Smooth muscle cell (in vitro differentiated cells): ENCODE measurements around the gene HUNK. TPM values are rescaled to one million over a fixed set of nuclear protein-coding genes. Genes with fewer than 3 reads are reported as not detected.
"Not testable (repeated sequence)": the region's sequence is repeated elsewhere in the genome, so short reads cannot be mapped to it uniquely, and the experiment has no call there.

Experiments used
- DNase-seq: peaks from one replicate; lab custom pipeline; 2025; ENCODE audit not compliant: unreplicated experiment; lab: John Stamatoyannopoulos, UW
- H2AFZ ChIP-seq: fragments of 200-600 bp; sonication (generic); 2 replicates; pipeline ENCODE4 v1.6.0; 2016; ENCODE audit warnings: antibody characterized with exemption, low read depth, mild to moderate bottlenecking
- H3F3A ChIP-seq: fragments of 200-600 bp; sonication (generic); 2 replicates; pipeline ENCODE4 v1.6.0; 2017; ENCODE audit warnings: antibody characterized with exemption, low read depth
- H3K27ac ChIP-seq: fragments of 200-600 bp; sonication (generic); 2 replicates; pipeline ENCODE4 v1.5.1; 2016; ENCODE audit warnings: low read depth, mild to moderate bottlenecking
- H3K27me3 ChIP-seq: fragments of 200-600 bp; sonication (generic); 2 replicates; pipeline ENCODE4 v1.6.1; 2016; ENCODE audit warnings: low read depth, mild to moderate bottlenecking
- H3K36me3 ChIP-seq: fragments of 200-600 bp; sonication (generic); 2 replicates; pipeline ENCODE4 v1.5.1; 2016; ENCODE audit warnings: low read depth
- H3K4me1 ChIP-seq: fragments of 200-600 bp; sonication (generic); 2 replicates; pipeline ENCODE4 v1.5.1; 2016; ENCODE audit warnings: low read depth
- H3K4me2 ChIP-seq: fragments of 200-600 bp; sonication (generic); 2 replicates; pipeline ENCODE4 v1.6.0; 2016; ENCODE audit warnings: mild to moderate bottlenecking
- H3K4me3 ChIP-seq: fragments of 200-600 bp; sonication (generic); 2 replicates; pipeline ENCODE4 v1.5.1; 2016; ENCODE audit warnings: mild to moderate bottlenecking
- H3K79me2 ChIP-seq: fragments of 200-600 bp; sonication (generic); 2 replicates; pipeline ENCODE4 v1.6.0; 2016; ENCODE audit warnings: low read depth, mild to moderate bottlenecking
- H3K9ac ChIP-seq: fragments of 200-600 bp; sonication (generic); 2 replicates; pipeline ENCODE4 v1.6.0; 2016; ENCODE audit warnings: low read depth
- H3K9me3 ChIP-seq: fragments of 200-600 bp; sonication (generic); replicated peaks from 2 replicates; pipeline ENCODE4 v1.5.1; 2016; ENCODE audit warnings: low read depth
- H4K20me1 ChIP-seq: fragments of 200-600 bp; sonication (generic); 2 replicates; pipeline ENCODE4 v1.6.0; 2016; ENCODE audit warnings: low read depth
- CTCF ChIP-seq: fragments of 200-600 bp; sonication (generic); IDR thresholded peaks from 2 replicates; pipeline ENCODE4 v1.5.1; 2017; ENCODE audit warnings: borderline replicate concordance, mild to moderate bottlenecking, antibody characterized with exemption; ENCODE audit not compliant: insufficient read depth, poor library complexity, severe bottlenecking
- WGBS: methylation state at CpG from one replicate; pipeline ENCODE4 v1.1.7; 2016; ENCODE audit warnings: low lambda C conversion rate; 5-methylcytosine and 5-hydroxymethylcytosine counted together
- polyA plus RNA-seq: library from polyadenylated mRNA; unstranded; fragments of >200 nt; fragmentation: Nextera tagmentation; extraction: Ambion mirVana; gene quantifications from 2 replicates; pipeline ENCODE4 v1.2.1, GENCODE V29; 2016
- total RNA-seq: library from RNA; depleted of rRNA; stranded (reverse); fragments of >200 nt; gene quantifications from 2 replicates; pipeline ENCODE4 v1.2.3, GENCODE V29; 2014

Gene HUNK
- total and polyA plus RNA-seq, 2 experiments from 2014 or later, result 5.5 to 11.6 TPM

DNA sequence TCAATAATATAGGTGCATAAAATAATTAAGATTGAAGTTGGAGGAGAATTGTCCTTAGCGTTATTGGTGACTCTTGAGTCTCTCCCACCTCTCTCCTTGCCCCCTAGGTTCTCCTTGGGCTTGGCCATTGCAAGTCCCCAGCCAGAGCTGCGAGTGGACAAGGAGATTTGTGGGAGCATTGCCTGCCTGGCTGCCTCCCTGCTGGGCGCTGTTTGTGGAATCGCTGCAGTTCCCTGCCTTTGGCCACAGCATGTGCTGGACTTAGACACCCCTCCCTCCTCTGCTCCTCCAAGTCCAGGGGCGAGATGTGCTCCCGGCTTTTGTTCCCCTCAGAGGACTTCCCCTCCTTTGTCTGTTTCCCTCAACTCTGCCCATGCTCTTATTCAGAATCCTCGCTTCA lies 21.9 kb upstream of the HUNK start:
- peaks cover 11% of the 10 kb centered on the region for H3K4me1 ChIP-seq
- H3K27ac ChIP-seq, result no peak overlapping the region
- no peak overlapping the region for H3K4me2 ChIP-seq
- H4K20me1 ChIP-seq, result no peaks in the 10 kb centered on the region
- H3K9me3 ChIP-seq, result no peaks in the 10 kb centered on the region
- H3F3A ChIP-seq, result peaks cover 26% of the 10 kb centered on the region
- no peak overlapping the region for H3K9ac ChIP-seq
- H2AFZ ChIP-seq, result no peak overlapping the region
- H3K79me2 ChIP-seq, result no peaks in the 10 kb centered on the region
- no peaks in the 10 kb centered on the region for H3K27me3 ChIP-seq
- 99% methylated on average over 7 of the region's 7 CpGs for WGBS
- H3K4me3 ChIP-seq, result no peak overlapping the region
- no peak for DNase-seq
- H3K36me3 ChIP-seq, result no peaks in the 10 kb centered on the region
- TF ChIP-seq CTCF, result no peak

DNA sequence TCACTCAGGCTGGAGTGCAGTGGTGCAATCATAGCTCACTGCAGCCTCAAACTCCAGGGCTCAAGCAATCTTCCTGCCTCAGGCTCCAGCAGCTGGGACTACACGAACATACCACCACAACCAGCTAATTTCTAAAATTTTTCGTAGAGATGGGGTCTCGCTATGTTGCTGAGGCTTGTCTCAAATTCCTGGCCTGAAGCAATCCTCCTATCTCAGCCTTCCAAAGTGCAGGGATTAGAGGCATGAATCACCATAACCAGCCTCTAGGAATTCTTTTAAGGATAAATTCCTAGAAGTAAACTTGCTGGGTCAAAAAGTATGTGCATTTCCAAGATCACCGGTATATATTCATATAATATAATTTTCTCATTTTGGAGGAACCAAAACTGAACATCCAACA lies 17.6 kb upstream of the HUNK start:
- Histone ChIP-seq H3K4me2 (peak overlapping the region; percentile 78), H3F3A (peaks cover 12% of the 10 kb centered on the region), H3K4me3 (no peak overlapping the region), H3K36me3 (no peaks in the 10 kb centered on the region), H2AFZ (no peak overlapping the region), H3K4me1 (peaks cover 12% of the 10 kb centered on the region), H3K79me2 (no peaks in the 10 kb centered on the region), H3K9ac (no peak overlapping the region), H3K27me3 (no peaks in the 10 kb centered on the region), H3K9me3 (no peaks in the 10 kb centered on the region), H4K20me1 (no peaks in the 10 kb centered on the region), H3K27ac (peak overlapping the region; percentile 26)
- DNase-seq, result no peak
- no peak for TF ChIP-seq CTCF
- WGBS, result 5% methylated on average over 4 of the region's 4 CpGs

DNA sequence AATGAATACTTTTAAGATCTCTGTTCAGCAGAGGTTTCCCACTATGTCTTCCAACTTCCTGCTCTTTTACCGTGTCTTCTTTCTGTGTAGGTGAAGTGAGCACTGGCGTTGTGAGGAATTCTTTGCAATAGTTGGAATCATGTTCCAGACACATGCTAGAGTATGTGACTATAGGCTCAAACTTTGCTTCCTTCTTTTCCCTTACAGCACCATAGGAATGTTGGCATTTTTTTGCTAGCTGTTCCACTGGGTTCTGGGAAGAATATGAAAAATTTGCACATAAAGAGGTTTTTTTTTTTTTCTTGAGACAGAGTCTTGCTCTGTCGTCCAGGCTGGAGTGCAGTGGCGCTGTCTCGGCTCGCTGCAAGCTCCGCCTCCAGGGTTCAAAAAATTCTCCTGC lies 15.7 kb upstream of the HUNK start:
- Histone ChIP-seq H3K4me1 (peaks cover 12% of the 10 kb centered on the region), H3K27me3 (no peaks in the 10 kb centered on the region), H3K27ac (no peak overlapping the region), H4K20me1 (no peaks in the 10 kb centered on the region), H3K79me2 (no peaks in the 10 kb centered on the region), H3K9ac (no peak overlapping the region), H2AFZ (no peak overlapping the region), H3K4me2 (no peak overlapping the region), H3K4me3 (no peak overlapping the region), H3K9me3 (no peaks in the 10 kb centered on the region), H3F3A (peaks cover 12% of the 10 kb centered on the region), H3K36me3 (no peaks in the 10 kb centered on the region)
- DNase-seq, result no peak
- WGBS, result 76% methylated on average over 7 of the region's 7 CpGs
- TF ChIP-seq CTCF, result no peak

GRCh38 chr21:31857631-31858030 lies 15.2 kb upstream of the HUNK start:
- not testable (repeated sequence) for H3K4me3 ChIP-seq, DNase-seq, H3K4me2 ChIP-seq, H3K79me2 ChIP-seq, H3K27me3 ChIP-seq, H2AFZ ChIP-seq, H3K36me3 ChIP-seq, H3K27ac ChIP-seq, H4K20me1 ChIP-seq, H3K9ac ChIP-seq, H3K9me3 ChIP-seq
- WGBS, result 85% methylated on average over 7 of the region's 7 CpGs
- H3K4me1 ChIP-seq, result peaks cover 12% of the 10 kb centered on the region
- peaks cover 12% of the 10 kb centered on the region for H3F3A ChIP-seq
